T1000 (cell line): Measurements from ENCODE around the gene GNAI3.

Source experiments
- DNase-seq: peaks from one replicate; lab custom pipeline; 2025; ENCODE audit warnings: mixed read lengths; lab: John Stamatoyannopoulos, UW

GNAI3 gene

GRCh38 chr1:109598655-109599054 lies 50.2 kb downstream of the GNAI3 start:
- no peak for DNase-seq

- DNase-seq: no peak
Measured at GRCh38 chr1:109603229-109603628, 54.8 kb downstream of the GNAI3 start.

GRCh38 chr1:109605381-109605780 lies 57.0 kb downstream of the GNAI3 start:
- DNase-seq: no peak

GRCh38 chr1:109609881-109610280 lies 61.5 kb downstream of the GNAI3 start:
- DNase-seq: no peak

GRCh38 chr1:109610609-109611307 lies 62.3 kb downstream of the GNAI3 start:
- DNase-seq: no peak

GRCh38 chr1:109611308-109611990 lies 63.0 kb downstream of the GNAI3 start:
- no peak for DNase-seq

- DNase-seq: no peak
Measured at GRCh38 chr1:109613361-109614147, 65.1 kb downstream of the GNAI3 start.

- no peak for DNase-seq
Measured at GRCh38 chr1:109615879-109616278, 67.5 kb downstream of the GNAI3 start.

- DNase-seq: no peak
Measured at GRCh38 chr1:109616391-109616790, 68.0 kb downstream of the GNAI3 start.

- no peak for DNase-seq
Measured at GRCh38 chr1:109617291-109617801, 68.9 kb downstream of the GNAI3 start.

GRCh38 chr1:109618661-109619575 lies 70.5 kb downstream of the GNAI3 start:
- DNase-seq: no peak

GRCh38 chr1:109619576-109620400 lies 71.4 kb downstream of the GNAI3 start, which contains the start of the genes AMPD2 and GNAT2:
TSS of gene AMPD2 (plus strand) at chr1:109619837. CDS start at chr1:109621176, 1,339 bp downstream.
TSS of gene GNAT2 (minus strand) at chr1:109619616. CDS start at chr1:109612870, 6,746 bp downstream.
- DNase-seq: peak; percentile 47

GRCh38 chr1:109620401-109620791 lies 72.0 kb downstream of the GNAI3 start:
- peak; percentile 66 for DNase-seq

GRCh38 chr1:109620841-109621286 lies 72.4 kb downstream of the GNAI3 start:
- peak; percentile 85 for DNase-seq

GRCh38 chr1:109621379-109622136 lies 73.1 kb downstream of the GNAI3 start:
- DNase-seq: no peak

GRCh38 chr1:109622137-109622892 lies 73.9 kb downstream of the GNAI3 start:
- no peak for DNase-seq

GRCh38 chr1:109622895-109623294 lies 74.5 kb downstream of the GNAI3 start:
- DNase-seq: no peak

GRCh38 chr1:109623601-109624161 lies 75.3 kb downstream of the GNAI3 start:
- DNase-seq: no peak
